Subcutaneous abdominal adipose tissue (tissue), 5 donors: ENCODE results near the gene STXBP1.

Source experiments
- H3K27ac ChIP-seq: one replicate; pipeline ENCODE4 v1.7.0; 2013; ENCODE audit warnings: low read depth, mild to moderate bottlenecking, inconsistent platforms, low read length, moderate library complexity
- H3K27me3 ChIP-seq, 5 donors: one replicate each; pipeline ENCODE4 v1.7.0; 2013; ENCODE audit warnings: low read length in 5 of 5, inconsistent platforms in 1 of 5; ENCODE audit not compliant: control insufficient read depth in 5 of 5, insufficient read depth in 4 of 5
- H3K36me3 ChIP-seq, 5 donors: one replicate each; pipeline ENCODE4 v1.7.0; 2013; ENCODE audit warnings: low read length in 5 of 5; ENCODE audit not compliant: control insufficient read depth in 5 of 5, insufficient read depth in 5 of 5
- H3K4me1 ChIP-seq, 5 donors: one replicate each; pipeline ENCODE4 v1.7.0; 2013; ENCODE audit warnings: low read length in 5 of 5, mild to moderate bottlenecking in 3 of 5, moderate library complexity in 1 of 5; ENCODE audit not compliant: control insufficient read depth in 5 of 5, insufficient read depth in 5 of 5
- H3K4me3 ChIP-seq, 5 donors: one replicate each; pipeline ENCODE4 v1.7.0; 2013; ENCODE audit warnings: low read length in 5 of 5, low read depth in 1 of 5
- H3K9ac ChIP-seq, 5 donors: one replicate each; pipeline ENCODE4 v1.7.0; 2013; ENCODE audit warnings: low read length in 5 of 5, mild to moderate bottlenecking in 4 of 5, moderate library complexity in 3 of 5
- H3K9me3 ChIP-seq, 5 donors: one replicate each; pipeline ENCODE4 v1.7.0; 2013; ENCODE audit warnings: low read length in 5 of 5; ENCODE audit not compliant: control insufficient read depth in 5 of 5
- donor health status: healthy.
- donor health status: healthy.
- donor health status: healthy.
- donor health status: healthy.
- donor health status: healthy.

Gene STXBP1

DNA sequence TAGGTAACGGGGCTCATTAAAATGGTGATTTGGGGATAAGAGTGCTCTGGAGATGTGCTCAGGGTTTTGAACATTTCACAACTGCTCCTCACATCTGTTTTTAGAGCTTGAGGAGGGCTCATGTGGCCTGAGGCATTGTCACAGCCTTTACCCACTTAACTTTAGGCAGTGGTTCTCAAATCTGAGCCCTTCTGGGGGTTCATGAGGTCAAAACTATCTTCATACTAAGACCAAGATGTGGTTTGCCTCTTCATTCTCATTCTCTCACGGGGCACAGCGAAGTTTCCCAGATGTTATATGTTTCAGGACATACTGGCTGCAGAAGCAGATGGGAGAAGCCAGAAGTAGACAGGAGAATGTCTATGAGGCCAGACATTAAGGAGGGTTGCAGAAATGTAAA, 38.4 kb downstream of the STXBP1 start:
- H3K4me1 ChIP-seq, result peaks cover 0 to 5% (median 0%) of the 10 kb centered on the region in 5 donors
- H3K27ac ChIP-seq, result no peak overlapping the region
- H3K27me3 ChIP-seq, result no peaks in the 10 kb centered on the region
- no peaks in the 10 kb centered on the region for H3K9me3 ChIP-seq
- peaks cover 19 to 33% (median 28%) of the 10 kb centered on the region in 5 donors for H3K36me3 ChIP-seq
- no peak overlapping the region for H3K9ac ChIP-seq
- H3K4me3 ChIP-seq, result no peak overlapping the region

GRCh38 chr9:127651697-127652610, 39.9 kb downstream of the STXBP1 start:
- Histone ChIP-seq H3K9me3 (no peaks in the 10 kb centered on the region), H3K4me1 (peaks cover 0 to 3% (median 0%) of the 10 kb centered on the region in 5 donors), H3K27me3 (no peaks in the 10 kb centered on the region), H3K36me3 (peaks cover 19 to 33% (median 28%) of the 10 kb centered on the region in 5 donors), H3K9ac (no peak overlapping the region), H3K4me3 (no peak overlapping the region), H3K27ac (no peak overlapping the region)

DNA sequence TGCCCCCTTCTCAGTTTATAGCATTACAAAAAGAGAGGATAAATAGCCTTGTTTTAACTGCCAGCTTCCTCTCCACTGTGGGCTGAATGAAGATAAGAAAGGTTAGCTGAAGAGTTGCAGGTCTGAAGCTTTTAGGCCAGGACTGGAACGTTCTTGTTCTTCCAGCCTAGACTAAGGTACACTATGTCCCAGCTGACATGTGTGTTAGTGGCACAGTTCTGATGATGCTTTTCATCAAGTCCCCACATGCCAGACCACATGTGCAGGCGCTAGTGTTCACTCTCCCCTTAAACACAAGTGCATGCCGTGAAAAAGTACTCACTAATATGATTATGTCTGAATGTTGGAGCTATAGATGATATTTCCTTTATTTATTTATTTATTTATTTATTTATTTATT, 40.7 kb downstream of the STXBP1 start:
- H3K36me3 ChIP-seq, result peaks cover 19 to 33% (median 28%) of the 10 kb centered on the region in 5 donors
- no peak overlapping the region for H3K4me3 ChIP-seq
- H3K4me1 ChIP-seq, result peaks cover 0 to 3% (median 0%) of the 10 kb centered on the region in 5 donors
- no peak overlapping the region for H3K9ac ChIP-seq
- H3K9me3 ChIP-seq, result no peaks in the 10 kb centered on the region
- no peaks in the 10 kb centered on the region for H3K27me3 ChIP-seq
- no peak overlapping the region for H3K27ac ChIP-seq

DNA sequence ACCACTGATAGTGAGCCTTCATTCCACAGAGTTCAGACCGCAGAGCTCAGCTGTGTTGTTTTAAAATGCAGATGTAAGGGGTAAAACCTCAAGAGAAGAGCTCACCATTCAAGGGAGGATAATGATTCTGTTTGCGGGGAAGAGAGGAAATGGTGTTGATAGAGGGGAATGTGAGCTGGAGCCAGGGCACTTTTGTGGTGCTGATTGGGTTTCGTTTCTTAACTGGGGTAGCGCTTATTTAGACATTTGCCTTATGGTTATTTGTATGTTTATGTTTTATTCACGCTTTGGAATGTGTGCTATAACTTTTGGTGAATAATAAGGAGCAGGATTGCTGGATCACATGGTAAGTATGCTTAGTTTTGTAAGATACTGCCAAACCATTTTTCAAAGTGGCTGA, 42.5 kb downstream of the STXBP1 start:
- Histone ChIP-seq H3K9ac (no peak overlapping the region), H3K27ac (no peak overlapping the region), H3K36me3 (peaks cover 21 to 43% (median 35%) of the 10 kb centered on the region in 5 donors), H3K9me3 (no peaks in the 10 kb centered on the region), H3K4me3 (no peak overlapping the region), H3K27me3 (no peaks in the 10 kb centered on the region), H3K4me1 (peaks cover 0 to 3% (median 0%) of the 10 kb centered on the region in 5 donors)

- Histone ChIP-seq H3K27ac (no peak overlapping the region), H3K27me3 (no peaks in the 10 kb centered on the region), H3K9ac (no peak overlapping the region), H3K9me3 (no peaks in the 10 kb centered on the region), H3K36me3 (peaks cover 26 to 60% (median 50%) of the 10 kb centered on the region in 5 donors), H3K4me3 (no peak overlapping the region), H3K4me1 (no peaks in the 10 kb centered on the region)
Measured at GRCh38 chr9:127658428-127658827, 46.4 kb downstream of the STXBP1 start.

GRCh38 chr9:127660886-127661741, 49.0 kb downstream of the STXBP1 start:
- Histone ChIP-seq H3K9me3 (no peaks in the 10 kb centered on the region), H3K27me3 (no peaks in the 10 kb centered on the region), H3K4me1 (peaks cover 0 to 18% (median 8%) of the 10 kb centered on the region in 5 donors), H3K27ac (no peak overlapping the region), H3K36me3 (peaks cover 10 to 69% (median 59%) of the 10 kb centered on the region in 5 donors), H3K4me3 (no peak overlapping the region), H3K9ac (no peak overlapping the region)

DNA sequence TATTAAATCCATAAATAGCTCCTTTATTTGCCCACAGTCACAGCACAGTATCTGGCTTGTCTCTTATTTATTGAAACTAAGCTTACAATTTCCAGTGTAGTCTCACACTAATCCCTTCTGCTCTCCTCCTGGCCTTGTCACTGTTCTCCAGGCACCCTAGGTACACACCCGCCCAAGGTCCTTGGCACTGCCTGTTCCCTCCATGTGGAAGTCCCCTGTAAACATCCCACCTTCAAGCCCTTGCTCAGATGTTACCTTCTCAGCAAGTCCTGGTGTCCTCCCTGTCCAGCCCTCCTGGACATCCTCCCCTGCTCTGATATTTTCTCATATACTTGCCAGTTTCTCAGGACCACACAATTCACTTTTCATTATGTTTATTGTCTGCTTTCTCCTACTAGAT, 50.5 kb downstream of the STXBP1 start:
- H3K27ac ChIP-seq, result no peak overlapping the region
- peaks cover 2 to 28% (median 9%) of the 10 kb centered on the region in 5 donors for H3K4me1 ChIP-seq
- H3K36me3 ChIP-seq, result peaks cover 10 to 72% (median 59%) of the 10 kb centered on the region in 5 donors
- no peak overlapping the region for H3K4me3 ChIP-seq
- no peaks in the 10 kb centered on the region for H3K9me3 ChIP-seq
- no peak overlapping the region for H3K9ac ChIP-seq
- no peaks in the 10 kb centered on the region for H3K27me3 ChIP-seq

DNA sequence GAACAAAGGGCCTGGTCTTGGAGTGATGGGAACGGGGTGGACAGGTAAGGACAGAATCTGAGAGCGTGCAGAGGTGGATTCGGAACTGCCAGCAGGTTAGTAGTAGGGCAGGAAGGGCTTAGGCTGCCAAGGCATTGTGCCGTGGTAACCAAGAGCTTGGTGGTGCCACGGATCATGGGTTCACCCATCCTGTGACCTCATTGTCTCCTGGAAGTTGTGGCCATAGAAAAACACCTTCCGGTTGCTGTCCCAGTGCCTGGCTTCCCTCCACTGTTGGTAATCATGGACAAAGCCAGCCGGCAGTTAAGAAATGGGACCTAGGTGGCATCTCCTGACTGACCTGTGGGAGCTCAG, 52.2 kb downstream of the STXBP1 start:
- no peaks in the 10 kb centered on the region for H3K9me3 ChIP-seq
- H3K27ac ChIP-seq, result peak overlapping the region; percentile 45
- H3K9ac ChIP-seq, result no peak overlapping the region
- H3K27me3 ChIP-seq, result no peaks in the 10 kb centered on the region
- H3K36me3 ChIP-seq, result peaks cover 10 to 73% (median 59%) of the 10 kb centered on the region in 5 donors
- no peak overlapping the region for H3K4me3 ChIP-seq
- H3K4me1 ChIP-seq, result peaks cover 4 to 34% (median 15%) of the 10 kb centered on the region in 5 donors

DNA sequence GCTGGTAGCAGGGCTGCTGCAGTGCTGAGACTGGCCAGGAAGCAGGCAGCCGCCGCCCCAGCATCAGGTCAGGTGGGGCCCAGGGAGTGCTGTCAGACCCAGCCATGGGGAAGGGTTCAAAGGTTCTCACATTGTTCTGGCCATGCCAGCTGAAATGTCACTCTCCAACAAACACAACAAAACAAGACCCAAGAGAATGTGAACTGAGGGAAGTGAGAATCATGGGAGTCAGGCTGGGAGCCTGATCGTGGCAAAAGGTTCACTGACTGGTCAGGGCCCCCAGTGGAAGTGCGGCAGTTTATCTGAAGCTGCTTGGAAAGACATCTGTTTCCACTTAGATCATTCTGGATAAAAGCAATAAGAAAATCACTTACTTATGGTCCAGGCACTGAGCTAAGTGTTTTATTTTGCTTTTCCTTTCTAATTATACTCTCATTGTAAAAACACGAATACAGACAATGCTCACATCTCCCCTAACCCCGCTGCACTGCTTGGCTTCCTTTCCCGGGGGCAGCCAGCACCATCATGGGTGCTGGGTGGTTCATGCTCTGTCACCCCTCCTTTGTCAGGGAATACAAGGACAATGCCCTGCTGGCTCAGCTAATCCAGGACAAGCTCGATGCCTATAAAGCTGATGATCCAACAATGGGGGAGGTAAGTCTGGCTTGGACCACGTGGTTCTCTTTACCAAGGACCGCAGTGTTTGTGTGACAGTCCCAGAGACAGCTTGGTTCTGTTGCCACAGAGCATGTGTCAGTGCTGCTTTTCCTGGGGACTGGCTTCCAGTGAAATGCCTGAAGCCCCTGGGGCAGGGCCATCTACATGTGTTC, 52.8 kb downstream of the STXBP1 start:
- Histone ChIP-seq H3K9ac (no peak overlapping the region), H3K4me3 (no peak overlapping the region), H3K27me3 (no peaks in the 10 kb centered on the region), H3K36me3 (peaks cover 6 to 71% (median 54%) of the 10 kb centered on the region in 5 donors), H3K9me3 (no peaks in the 10 kb centered on the region), H3K27ac (peak overlapping the region; percentile 45), H3K4me1 (peaks cover 4 to 34% (median 15%) of the 10 kb centered on the region in 5 donors)
